IMR-90 (cell line): ENCODE data around the gene DERA. TPM values are rescaled to one million over a fixed set of nuclear protein-coding genes. Genes with fewer than 3 reads are reported as not detected.
A peak's percentile ranks its signal among the peaks of the same experiment; 100 is the strongest.

Experiments used
- ATAC-seq: fragments of 200-7000 bp; cut with Tn5 transposase; 2 replicates; pipeline ENCODE4 v1.9.1; 2020; ENCODE audit warnings: low read depth, mild to moderate bottlenecking, moderate library complexity
- BruUV-seq: library from RNA; stranded (reverse); fragments of 400-500 nt; replicated peaks from 2 replicates; lab custom pipeline; 2021; lab: Mats Ljungman, UMichigan
- CTCF ChIA-PET: fragments of 300-600 bp; formaldehyde crosslinking; extraction: SDS; loops from one replicate; lab custom pipeline; 2021; ENCODE audit warnings: antibody characterized with exemption; lab: Yijun Ruan, JAX
- POLR2A ChIA-PET: fragments of 300-600 bp; sonication (Branson Sonifier 250); formaldehyde crosslinking; loops from one replicate; lab custom pipeline; 2022; ENCODE audit warnings: antibody characterized with exemption; ENCODE audit not compliant: unreplicated experiment; lab: Charles Lee
- DNase-seq: peaks from one replicate; pipeline ENCODE4 v3.0.0; 2013
- H2AFZ ChIP-seq: replicated peaks from 2 replicates; pipeline ENCODE3; 2013; ENCODE audit warnings: low read length, mild to moderate bottlenecking; ENCODE audit not compliant: poor library complexity
- H2AK5ac ChIP-seq: 2 replicates; pipeline ENCODE4 v1.6.1; 2013; ENCODE audit warnings: low read depth, low read length, inconsistent platforms
- H2AK9ac ChIP-seq: replicated peaks from 2 replicates; pipeline ENCODE3; 2013; ENCODE audit warnings: mild to moderate bottlenecking, low read depth, low read length, moderate library complexity; ENCODE audit not compliant: poor library complexity
- H2BK120ac ChIP-seq: 2 replicates; pipeline ENCODE4 v1.6.1; 2013; ENCODE audit warnings: low read depth, low read length, inconsistent platforms
- H2BK15ac ChIP-seq: 3 replicates; pipeline ENCODE4 v1.6.1; 2013; ENCODE audit warnings: low read depth, low read length, inconsistent platforms
- H2BK20ac ChIP-seq: 2 replicates; pipeline ENCODE4 v1.6.1; 2013; ENCODE audit warnings: low read depth, mild to moderate bottlenecking, inconsistent platforms, low read length, moderate library complexity
- H2BK5ac ChIP-seq: 2 replicates; pipeline ENCODE4 v1.6.1; 2013; ENCODE audit warnings: mild to moderate bottlenecking, low read depth, low read length, inconsistent platforms; ENCODE audit not compliant: poor library complexity, severe bottlenecking
- H3K14ac ChIP-seq: replicated peaks from 2 replicates; pipeline ENCODE4 v1.6.1; 2013; ENCODE audit warnings: low read depth, low read length, inconsistent platforms
- H3K18ac ChIP-seq: 2 replicates; pipeline ENCODE4 v1.6.1; 2013; ENCODE audit warnings: low read depth, low read length, control low read depth
- H3K23ac ChIP-seq: 2 replicates; pipeline ENCODE4 v1.6.1; 2013; ENCODE audit warnings: low read depth, low read length, inconsistent platforms
- H3K27ac ChIP-seq: 2 replicates; pipeline ENCODE4 v1.5.1; 2013; ENCODE audit warnings: mild to moderate bottlenecking, control low read depth, low read length; ENCODE audit not compliant: insufficient read depth
- H3K27me3 ChIP-seq: 2 replicates; pipeline ENCODE4 v1.6.1; 2013; ENCODE audit warnings: low read length; ENCODE audit not compliant: control insufficient read depth, insufficient read depth
- H3K36me3 ChIP-seq: 2 replicates; pipeline ENCODE4 v1.6.1; 2013; ENCODE audit warnings: low read length, mixed read lengths; ENCODE audit not compliant: control insufficient read depth, insufficient read depth
- H3K4ac ChIP-seq: 2 replicates; pipeline ENCODE4 v1.6.1; 2013; ENCODE audit warnings: low read depth, low read length, inconsistent platforms
- H3K4me1 ChIP-seq: 2 replicates; pipeline ENCODE4 v1.6.1; 2013; ENCODE audit warnings: low read length, mixed read lengths; ENCODE audit not compliant: control insufficient read depth, insufficient read depth
- H3K4me2 ChIP-seq: 2 replicates; pipeline ENCODE4 v1.6.1; 2013; ENCODE audit warnings: low read depth, mild to moderate bottlenecking, control low read depth, low read length, moderate library complexity
- H3K4me3 ChIP-seq: 2 replicates; pipeline ENCODE4 v1.5.1; 2013; ENCODE audit warnings: low read depth, mild to moderate bottlenecking, control low read depth, low read length, moderate library complexity; ENCODE audit not compliant: insufficient read depth
- H3K56ac ChIP-seq: 2 replicates; pipeline ENCODE4 v1.6.1; 2013; ENCODE audit warnings: low read length, inconsistent platforms; ENCODE audit not compliant: insufficient read depth; ENCODE audit errors: extremely low read depth
- H3K79me1 ChIP-seq, 2 experiments: 2 replicates each; pipeline ENCODE4 v1.6.1; 2013; ENCODE audit warnings: low read length in 2 of 2, inconsistent platforms in 1 of 2, low read depth in 1 of 2
- H3K9ac ChIP-seq: 2 replicates; pipeline ENCODE4 v1.6.1; 2013; ENCODE audit warnings: low read depth, low read length, control low read depth
- H3K9me1 ChIP-seq: 2 replicates; pipeline ENCODE4 v1.6.1; 2013; ENCODE audit warnings: low read length, inconsistent platforms; ENCODE audit not compliant: insufficient read depth
- H3K9me3 ChIP-seq: 2 replicates; pipeline ENCODE4 v1.6.1; 2013; ENCODE audit warnings: low read length; ENCODE audit not compliant: control insufficient read depth, insufficient read depth
- H4K20me1 ChIP-seq: 2 replicates; pipeline ENCODE4 v1.6.1; 2013; ENCODE audit warnings: low read length, inconsistent platforms; ENCODE audit not compliant: insufficient read depth
- H4K5ac ChIP-seq: 2 replicates; pipeline ENCODE4 v1.6.1; 2013; ENCODE audit warnings: mild to moderate bottlenecking, low read depth, low read length, control low read depth
- H4K8ac ChIP-seq, 2 experiments: 2 replicates each; pipeline ENCODE4 v1.6.1; 2013; ENCODE audit warnings: low read depth in 2 of 2, low read length in 2 of 2, control low read depth in 1 of 2, inconsistent platforms in 1 of 2
- H4K91ac ChIP-seq: 2 replicates; pipeline ENCODE4 v1.6.1; 2013; ENCODE audit warnings: low read depth, low read length, inconsistent platforms; ENCODE audit not compliant: insufficient read depth
- BHLHE40 ChIP-seq: fragments of 150-350 bp; IDR thresholded peaks from 2 replicates; pipeline ENCODE4 v1.6.1; 2016; ENCODE audit warnings: mild to moderate bottlenecking, low read depth, low read length
- CHD1 ChIP-seq: IDR thresholded peaks from 2 replicates; pipeline ENCODE4 v1.6.1; 2012; ENCODE audit warnings: low read depth, low read length, improper control_type of control experiment
- CTCF ChIP-seq: conservative IDR thresholded peaks from 2 replicates; pipeline ENCODE4 v1.5.1; 2012; ENCODE audit warnings: mild to moderate bottlenecking, low read depth, low read length, improper control_type of control experiment
- ELK1 ChIP-seq: fragments of 150-350 bp; IDR thresholded peaks from 2 replicates; pipeline ENCODE4 v1.6.1; 2016; ENCODE audit warnings: low read depth, mild to moderate bottlenecking, low read length, moderate library complexity, borderline replicate concordance
- FOS ChIP-seq: fragments of 150-350 bp; IDR thresholded peaks from 2 replicates; pipeline ENCODE4 v1.6.1; 2016; ENCODE audit warnings: low read depth, low read length
- MAFK ChIP-seq: IDR thresholded peaks from 2 replicates; pipeline ENCODE4 v1.6.1; 2012; ENCODE audit warnings: low read depth, low read length, improper control_type of control experiment
- MAZ ChIP-seq: IDR thresholded peaks from 2 replicates; pipeline ENCODE4 v1.6.1; 2012; ENCODE audit warnings: low read depth, mild to moderate bottlenecking, low read length, improper control_type of control experiment, moderate library complexity, borderline replicate concordance
- MXI1 ChIP-seq: IDR thresholded peaks from 2 replicates; pipeline ENCODE4 v1.6.1; 2012; ENCODE audit warnings: low read depth, mild to moderate bottlenecking, low read length, moderate library complexity, borderline replicate concordance
- NFE2L2 ChIP-seq: fragments of 150-350 bp; IDR thresholded peaks from 2 replicates; pipeline ENCODE4 v1.6.1; 2016; ENCODE audit warnings: low read depth, mild to moderate bottlenecking, low read length
- POLR2A ChIP-seq: IDR thresholded peaks from 2 replicates; pipeline ENCODE4 v1.6.1; 2012; ENCODE audit warnings: mild to moderate bottlenecking, low read depth, low read length
- RAD21 ChIP-seq: IDR thresholded peaks from 2 replicates; pipeline ENCODE4 v1.6.1; 2012; ENCODE audit warnings: low read length, improper control_type of control experiment
- RFX5 ChIP-seq: IDR thresholded peaks from 2 replicates; pipeline ENCODE4 v1.8.0; 2012; ENCODE audit warnings: low read depth, mild to moderate bottlenecking, low read length, moderate library complexity
- SMC3 ChIP-seq: fragments of 150-350 bp; IDR thresholded peaks from 2 replicates; pipeline ENCODE4 v1.6.1; 2016; ENCODE audit warnings: low read depth, mild to moderate bottlenecking, antibody characterized with exemption, low read length, moderate library complexity
- USF2 ChIP-seq: fragments of 150-350 bp; IDR thresholded peaks from 2 replicates; pipeline ENCODE4 v1.6.1; 2017; ENCODE audit warnings: mild to moderate bottlenecking, antibody characterized with exemption, low read length, low read depth
- WGBS, 2 experiments: methylation state at CpG; one replicate each; pipeline versions ENCODE4 v1.1.5 to v1.1.7; 2013; ENCODE audit warnings: missing lambda C conversion rate in 2 of 2; ENCODE audit not compliant: insufficient read length in 1 of 2; ENCODE audit errors: extremely low coverage in 2 of 2; 5-methylcytosine and 5-hydroxymethylcytosine counted together
- dilution Hi-C: fragments of 300-500 bp; cut with HindIII; formaldehyde crosslinking; loops from one replicate; pipeline ENCODE4 v1.14.3; 2018; ENCODE audit warnings: low sequenced_read_pairs; ENCODE audit not compliant: unreplicated experiment
- in situ Hi-C: fragments of 300-500 bp; cut with MboI; formaldehyde crosslinking; loops from 3 replicates; pipeline ENCODE4 v1.14.3; 2019; ENCODE audit warnings: low sequenced_read_pairs, inconsistent platforms, mixed read lengths
- intact Hi-C: fragments of 100-400 bp; cut with micrococcal nuclease; formaldehyde crosslinking; loops from 2 replicates; pipeline ENCODE4 v1.10.0; 2022
- polyA plus RNA-seq, 3 experiments: library from polyadenylated mRNA; depleted of rRNA; stranded (reverse); fragments of >200 nt; gene quantifications; 2 replicates each; pipeline ENCODE4 v1.2.3, GENCODE V29; 2012; ENCODE audit warnings: low replicate concordance in 1 of 3
- total RNA-seq: library from RNA; depleted of rRNA; stranded (reverse); fragments of >200 nt; gene quantifications from 2 replicates; pipeline ENCODE4 v1.2.3, GENCODE V29; 2012

DERA gene
- total and polyA plus RNA-seq, 2 of the 4 experiments (the other 2 are of a cell fraction): 28.1 to 58.6 TPM

GRCh38 chr12:15861404-15861803, 49.7 kb upstream of the DERA start:
- no peak overlapping the region for H4K91ac ChIP-seq
- no peak overlapping the region; the same call in 1 of the 2 replicates for H2BK120ac ChIP-seq
- in situ Hi-C loops (loop anchor here (10.0 kb wide), 1 partner anchor 327 kb away; no protein-coding TSS in a partner anchor), intact Hi-C loops (no loop called here), dilution Hi-C loops (no loop called here)
- CTCF ChIA-PET: no interaction called here
- no peaks in the 10 kb centered on the region for H3K27me3 ChIP-seq
- H3K18ac ChIP-seq: no peak overlapping the region
- H3K23ac ChIP-seq: peak overlapping the region; percentile 39; the same call in 1 of the 2 replicates
- no peaks in the 10 kb centered on the region for H3K36me3 ChIP-seq
- H3K79me1 ChIP-seq: no peaks in the 10 kb centered on the region
- TF ChIP-seq FOS: no peak
- no peak for TF ChIP-seq POLR2A
- TF ChIP-seq SMC3: no peak
- no peak for TF ChIP-seq USF2
- TF ChIP-seq RFX5: no peak
- TF ChIP-seq MAFK: no peak
- TF ChIP-seq BHLHE40: no peak
- TF ChIP-seq MAZ: no peak
- TF ChIP-seq NFE2L2: no peak
- TF ChIP-seq CTCF: no peak
- TF ChIP-seq MXI1: no peak
- no peak for TF ChIP-seq RAD21
- no peak for TF ChIP-seq CHD1
- no peak for TF ChIP-seq ELK1
- no peak overlapping the region for H2BK15ac ChIP-seq
- no peak overlapping the region for H3K9ac ChIP-seq
- no peaks in the 10 kb centered on the region for H4K20me1 ChIP-seq
- H3K9me3 ChIP-seq: no peaks in the 10 kb centered on the region
- no peak overlapping the region for H3K4ac ChIP-seq
- H3K4me1 ChIP-seq: peaks cover 5% of the 10 kb centered on the region
- H3K4me3 ChIP-seq: no peak overlapping the region
- no peak overlapping the region for H2BK20ac ChIP-seq
- BruUV-seq: no TSS peak
- 40% methylated on average over 1 of the region's 1 CpG; no CpG with 5 or more reads in 1 of the 2 experiments for WGBS, 2 experiments
- H2AFZ ChIP-seq: no peak overlapping the region
- H2AK5ac ChIP-seq: 0 out of 2 replicates have a peak overlapping the region, but pooled peaks have one; percentile 51
- H3K4me2 ChIP-seq: no peak overlapping the region
- H4K8ac ChIP-seq: 0 out of 4 replicates have a peak overlapping the region, but pooled peaks of 1 of the 2 experiments have one; percentile 14
- no peak overlapping the region for H3K27ac ChIP-seq
- DNase-seq: no peak
- 0 out of 2 replicates have a peak overlapping the region, but pooled peaks have one; percentile 23 for H3K14ac ChIP-seq
- POLR2A ChIA-PET: no interaction called here
- H2AK9ac ChIP-seq: no peak overlapping the region
- no peak overlapping the region for H3K56ac ChIP-seq
- peaks cover 3% of the 10 kb centered on the region; the same call in 1 of the 2 replicates for H3K9me1 ChIP-seq
- no peak overlapping the region for H2BK5ac ChIP-seq
- no peak overlapping the region; the same call in 1 of the 2 replicates for H4K5ac ChIP-seq
- ATAC-seq: no peak
